GM21786 (cell line): Measurements from ENCODE around the gene IL22.
A peak's percentile ranks its signal among the peaks of the same experiment; 100 is the strongest.

Experiments
- ATAC-seq: cut with Tn5 transposase; IDR thresholded peaks from one replicate; pipeline ENCODE4 v1.9.1; 2021; ENCODE audit not compliant: unreplicated experiment

Gene IL22

GRCh38 chr12:68264857-68265256, 11.5 kb upstream of the IL22 start:
- no peak for ATAC-seq

GRCh38 chr12:68264158-68264855, 10.9 kb upstream of the IL22 start:
- ATAC-seq: no peak

GRCh38 chr12:68263366-68263765, 10.0 kb upstream of the IL22 start:
- ATAC-seq: no peak

GRCh38 chr12:68261896-68262295, 8.5 kb upstream of the IL22 start:
- no peak for ATAC-seq

GRCh38 chr12:68260153-68260552, 6.7 kb upstream of the IL22 start:
- no peak for ATAC-seq

- no peak for ATAC-seq
These were observed 6.0 kb upstream of the IL22 start for GRCh38 chr12:68259318-68259940.

GRCh38 chr12:68252077-68252476, 1.3 kb downstream of the IL22 start:
- no peak for ATAC-seq

- ATAC-seq: no peak
These were observed 3.0 kb downstream of the IL22 start for GRCh38 chr12:68250454-68250853.

GRCh38 chr12:68247785-68248184, 5.6 kb downstream of the IL22 start:
- ATAC-seq: no peak

- ATAC-seq: no peak
These were observed 7.1 kb downstream of the IL22 start for GRCh38 chr12:68246350-68246749.

- no peak for ATAC-seq
These were observed 8.0 kb downstream of the IL22 start for GRCh38 chr12:68245180-68246021.

GRCh38 chr12:68242777-68243176, 10.6 kb downstream of the IL22 start:
- no peak for ATAC-seq

- ATAC-seq: peak; percentile 95
These were observed 12.4 kb downstream of the IL22 start for GRCh38 chr12:68240975-68241374.

GRCh38 chr12:68240079-68240478, 13.3 kb downstream of the IL22 start:
- ATAC-seq: no peak

- no peak for ATAC-seq
These were observed 14.0 kb downstream of the IL22 start for GRCh38 chr12:68239309-68239982.

- ATAC-seq: no peak
These were observed 15.8 kb downstream of the IL22 start for GRCh38 chr12:68237619-68238018.

- ATAC-seq: no peak
These were observed 16.3 kb downstream of the IL22 start for GRCh38 chr12:68237078-68237477.

- peak; percentile 63 for ATAC-seq
These were observed 16.9 kb downstream of the IL22 start for GRCh38 chr12:68236421-68237059.

- ATAC-seq: no peak
These were observed 17.8 kb downstream of the IL22 start for GRCh38 chr12:68235576-68235975.

- no peak for ATAC-seq
These were observed 19.3 kb downstream of the IL22 start for GRCh38 chr12:68234140-68234539.

GRCh38 chr12:68233498-68233897, 19.9 kb downstream of the IL22 start:
- no peak for ATAC-seq
